Dendritic cell treated with granulocyte-macrophage colony-stimulating factor and Interleukin-4, amounts not matched to agents 40 ng/mL and 50 ng/mL, for 4 days (primary cell): ENCODE measurements around the gene HDGF.
"Not testable (repeated sequence)": the region's sequence is repeated elsewhere in the genome, so short reads cannot be mapped to it uniquely, and the experiment has no call there.

Experiments
- H3K27ac Mint-ChIP-seq: one replicate; pipeline ENCODE4 v1.8.0; 2022; ENCODE audit warnings: mild to moderate bottlenecking, mixed read lengths
- H3K27me3 Mint-ChIP-seq: one replicate; pipeline ENCODE4 v1.8.0; 2022; ENCODE audit warnings: mild to moderate bottlenecking, mixed read lengths
- H3K36me3 Mint-ChIP-seq: one replicate; pipeline ENCODE4 v1.8.0; 2022; ENCODE audit warnings: low read depth, mixed read lengths
- H3K4me1 Mint-ChIP-seq: one replicate; pipeline ENCODE4 v1.8.0; 2022; ENCODE audit warnings: low read depth, mixed read lengths
- H3K4me3 Mint-ChIP-seq: one replicate; pipeline ENCODE4 v1.8.0; 2022; ENCODE audit warnings: mild to moderate bottlenecking, moderate library complexity, mixed read lengths
- H3K9me3 Mint-ChIP-seq: one replicate; pipeline ENCODE4 v1.8.0; 2022; ENCODE audit warnings: mixed read lengths
- intact Hi-C: fragments of 100-400 bp; cut with micrococcal nuclease; formaldehyde crosslinking; loops from one replicate; pipeline ENCODE4 v1.15.0; 2022

Gene HDGF

GRCh38 chr1:156775799-156776198, 24.3 kb upstream of the HDGF start:
- no peak overlapping the region for H3K4me3 Mint-ChIP-seq
- intact Hi-C loops: no loop called here
- H3K27me3 Mint-ChIP-seq: no peaks in the 10 kb centered on the region
- peaks cover 38% of the 10 kb centered on the region for H3K36me3 Mint-ChIP-seq
- H3K4me1 Mint-ChIP-seq: peaks cover 35% of the 10 kb centered on the region
- no peaks in the 10 kb centered on the region for H3K9me3 Mint-ChIP-seq
- no peak overlapping the region for H3K27ac Mint-ChIP-seq

- Mint-ChIP-seq H3K9me3 (no peaks in the 10 kb centered on the region), H3K27me3 (no peaks in the 10 kb centered on the region), H3K4me3 (no peak overlapping the region), H3K4me1 (peaks cover 57% of the 10 kb centered on the region), H3K36me3 (peaks cover 50% of the 10 kb centered on the region), H3K27ac (no peak overlapping the region)
- intact Hi-C loops: no loop called here
Measured at GRCh38 chr1:156773607-156774006, 22.1 kb upstream of the HDGF start.

GRCh38 chr1:156772728-156773497, 21.4 kb upstream of the HDGF start:
- Mint-ChIP-seq H3K27me3 (no peaks in the 10 kb centered on the region), H3K4me1 (peaks cover 60% of the 10 kb centered on the region), H3K36me3 (peaks cover 44% of the 10 kb centered on the region), H3K4me3 (no peak overlapping the region), H3K27ac (no peak overlapping the region), H3K9me3 (no peaks in the 10 kb centered on the region)
- intact Hi-C loops: no loop called here

- H3K27me3 Mint-ChIP-seq: no peaks in the 10 kb centered on the region
- H3K27ac Mint-ChIP-seq: no peak overlapping the region
- H3K4me3 Mint-ChIP-seq: no peak overlapping the region
- H3K4me1 Mint-ChIP-seq: peaks cover 54% of the 10 kb centered on the region
- H3K36me3 Mint-ChIP-seq: peaks cover 44% of the 10 kb centered on the region
- no peaks in the 10 kb centered on the region for H3K9me3 Mint-ChIP-seq
- intact Hi-C loops: no loop called here
Measured at GRCh38 chr1:156772222-156772621, 20.7 kb upstream of the HDGF start.

- H3K27ac Mint-ChIP-seq: no peak overlapping the region
Measured at GRCh38 chr1:156768610-156769295, 17.3 kb upstream of the HDGF start.

GRCh38 chr1:156767879-156768604, 16.6 kb upstream of the HDGF start:
- no peak overlapping the region for H3K27ac Mint-ChIP-seq

More at GRCh38 chr1:156768610-156769295, 17.3 kb upstream of the HDGF start:
- no peaks in the 10 kb centered on the region for H3K9me3 Mint-ChIP-seq
- peaks cover 61% of the 10 kb centered on the region for H3K4me1 Mint-ChIP-seq
- peaks cover 38% of the 10 kb centered on the region for H3K36me3 Mint-ChIP-seq
- no peaks in the 10 kb centered on the region for H3K27me3 Mint-ChIP-seq
- intact Hi-C loops: no loop called here
- H3K4me3 Mint-ChIP-seq: no peak overlapping the region

GRCh38 chr1:156767101-156767878, 15.8 kb upstream of the HDGF start, which contains the start of gene PRCC:
PRCC (plus strand) TSS chr1:156767535; CDS start chr1:156767772, 237 bp downstream.
- peaks cover 53% of the 10 kb centered on the region for H3K4me1 Mint-ChIP-seq
- H3K9me3 Mint-ChIP-seq: no peaks in the 10 kb centered on the region
- H3K27ac Mint-ChIP-seq: no peak within 1 kb of the TSS
- intact Hi-C loops: loop anchor here (1.0 kb wide), 3 partner anchors 16 to 39 kb away; partner anchors contain the start of genes HDGF, ISG20L2, METTL25B and MRPL24
- no peak within 1 kb of the TSS for H3K4me3 Mint-ChIP-seq
- H3K27me3 Mint-ChIP-seq: no peaks in the 10 kb centered on the region
- peaks cover 28% of the 10 kb centered on the region for H3K36me3 Mint-ChIP-seq

More at GRCh38 chr1:156767879-156768604, 16.6 kb upstream of the HDGF start:
- H3K27me3 Mint-ChIP-seq: no peaks in the 10 kb centered on the region
- intact Hi-C loops: loop anchor here (1.0 kb wide), 3 partner anchors 17 to 40 kb away; partner anchors contain the start of genes HDGF, ISG20L2, METTL25B and MRPL24
- peaks cover 60% of the 10 kb centered on the region for H3K4me1 Mint-ChIP-seq
- H3K9me3 Mint-ChIP-seq: no peaks in the 10 kb centered on the region
- H3K4me3 Mint-ChIP-seq: no peak overlapping the region
- peaks cover 36% of the 10 kb centered on the region for H3K36me3 Mint-ChIP-seq

- H3K27me3 Mint-ChIP-seq: no peaks in the 10 kb centered on the region
- H3K4me1 Mint-ChIP-seq: peaks cover 49% of the 10 kb centered on the region
- no peaks in the 10 kb centered on the region for H3K9me3 Mint-ChIP-seq
- H3K27ac Mint-ChIP-seq: no peak overlapping the region
- no peak overlapping the region for H3K4me3 Mint-ChIP-seq
- intact Hi-C loops: loop anchor here (1.0 kb wide), 3 partner anchors 15 to 38 kb away; partner anchors contain the start of genes HDGF, ISG20L2, METTL25B and MRPL24
- peaks cover 23% of the 10 kb centered on the region for H3K36me3 Mint-ChIP-seq
Measured at GRCh38 chr1:156766298-156767100, 15.0 kb upstream of the HDGF start.

GRCh38 chr1:156765666-156766065, 14.2 kb upstream of the HDGF start:
- H3K9me3 Mint-ChIP-seq: no peaks in the 10 kb centered on the region
- peaks cover 15% of the 10 kb centered on the region for H3K36me3 Mint-ChIP-seq
- intact Hi-C loops: no loop called here
- peaks cover 41% of the 10 kb centered on the region for H3K4me1 Mint-ChIP-seq
- no peak overlapping the region for H3K27ac Mint-ChIP-seq
- H3K27me3 Mint-ChIP-seq: no peaks in the 10 kb centered on the region
- no peak overlapping the region for H3K4me3 Mint-ChIP-seq

GRCh38 chr1:156765136-156765535, 13.7 kb upstream of the HDGF start:
- H3K9me3 Mint-ChIP-seq, intact Hi-C loops: not testable (repeated sequence)

GRCh38 chr1:156760796-156761104, 9.3 kb upstream of the HDGF start:
- intact Hi-C loops: no loop called here
- Mint-ChIP-seq H3K4me1 (peaks cover 5% of the 10 kb centered on the region), H3K27ac (no peak overlapping the region), H3K36me3 (peaks cover 5% of the 10 kb centered on the region), H3K27me3 (no peaks in the 10 kb centered on the region), H3K4me3 (no peak overlapping the region), H3K9me3 (no peaks in the 10 kb centered on the region)

More at GRCh38 chr1:156765136-156765535, 13.7 kb upstream of the HDGF start:
- not testable (repeated sequence) for H3K4me3 Mint-ChIP-seq, H3K27ac Mint-ChIP-seq, H3K27me3 Mint-ChIP-seq, H3K36me3 Mint-ChIP-seq
- H3K4me1 Mint-ChIP-seq: peaks cover 35% of the 10 kb centered on the region

- Mint-ChIP-seq H3K4me3 (no peak overlapping the region), H3K4me1 (peaks cover 1% of the 10 kb centered on the region), H3K27me3 (no peaks in the 10 kb centered on the region), H3K36me3 (peaks cover 5% of the 10 kb centered on the region), H3K9me3 (no peaks in the 10 kb centered on the region), H3K27ac (no peak overlapping the region)
- intact Hi-C loops: no loop called here
Measured at GRCh38 chr1:156760092-156760795, 8.8 kb upstream of the HDGF start.
